HepG2 (cell line): ENCODE measurements around the gene TGDS. TPM values are rescaled to one million over a fixed set of nuclear protein-coding genes. Genes with fewer than 3 reads are reported as not detected.
A peak's percentile ranks its signal among the peaks of the same experiment; 100 is the strongest.

Source experiments
- ATAC-seq: fragments of 200-7000 bp; cut with Tn5 transposase; 3 replicates; pipeline ENCODE4 v1.9.1; 2020; ENCODE audit warnings: mild to moderate bottlenecking, moderate library complexity
- BruUV-seq: library from RNA; stranded (reverse); fragments of 400-500 nt; replicated peaks from 2 replicates; lab custom pipeline; 2021; lab: Mats Ljungman, UMichigan
- CTCF ChIA-PET: fragments of 300-600 bp; formaldehyde crosslinking; extraction: SDS; loops from one replicate; lab custom pipeline; 2021; ENCODE audit warnings: low total read pairs, inconsistent platforms, low intra/inter-chr PET ratio; lab: Yijun Ruan, JAX
- POLR2A ChIA-PET: fragments of 350-600 bp; sonication (Branson Sonifier 250); formaldehyde crosslinking; loops from one replicate; lab custom pipeline; 2020; ENCODE audit warnings: antibody characterized with exemption, inconsistent platforms; lab: Yijun Ruan, JAX
- DNase-seq: peaks from one replicate; pipeline ENCODE4 v3.0.0-alpha.2; 2015; ENCODE audit warnings: low spot score
- FAIRE-seq: peaks from 3 replicates; lab custom pipeline; 2011; peaks lifted over from hg19 to GRCh38; lab: Jason Lieb, UNC
- H2AFZ ChIP-seq: one replicate; pipeline ENCODE4 v1.6.1; 2011; ENCODE audit warnings: low read length, inconsistent platforms
- H3K27ac ChIP-seq: fragments of 300-600 bp; 3 replicates; pipeline ENCODE4 v1.8.0; 2011; ENCODE audit warnings: mixed run types, mild to moderate bottlenecking, mixed read lengths, low read length, inconsistent platforms; ENCODE audit not compliant: insufficient read depth; ENCODE audit errors: extremely low read length
- H3K27me3 ChIP-seq, 2 experiments: fragments of 200-600 bp in 1 of 2; 2 replicates in 1 of 2; 3 replicates in 1 of 2; pipeline versions ENCODE4 v1.6.0 to v1.8.0; 2011; ENCODE audit warnings: low read length in 2 of 2, mild to moderate bottlenecking in 2 of 2, moderate library complexity in 2 of 2, inconsistent platforms in 1 of 2; ENCODE audit not compliant: insufficient read depth in 2 of 2, control insufficient read depth in 1 of 2
- H3K36me3 ChIP-seq, 2 experiments: fragments of 200-600 bp in 1 of 2; replicated peaks in 1 of 2; 2 replicates in 1 of 2; 3 replicates in 1 of 2; pipeline versions ENCODE4 v1.5.1 to v1.8.0; 2011; ENCODE audit warnings: low read length in 2 of 2, inconsistent platforms in 1 of 2; ENCODE audit not compliant: insufficient read depth in 2 of 2, control insufficient read depth in 1 of 2
- H3K4me1 ChIP-seq: 2 replicates; pipeline ENCODE4 v1.5.1; 2012; ENCODE audit warnings: low read length, inconsistent platforms; ENCODE audit not compliant: insufficient read depth
- H3K4me2 ChIP-seq: 2 replicates; pipeline ENCODE4 v1.6.0; 2011; ENCODE audit warnings: low read depth, low read length, inconsistent platforms
- H3K4me3 ChIP-seq, 3 experiments: fragments of 200-600 bp in 1 of 3; sonication (generic), shearing (Covaris generic) in 1 of 3; replicated peaks in 1 of 3; 2 replicates each; pipeline ENCODE4 v1.5.1; 2011 to 2016; ENCODE audit warnings: low read length in 3 of 3, inconsistent platforms in 2 of 3, low read depth in 2 of 3, mild to moderate bottlenecking in 2 of 3, control low read depth in 1 of 3, mixed read lengths in 1 of 3; ENCODE audit not compliant: insufficient read depth in 1 of 3
- H3K79me2 ChIP-seq: one replicate; pipeline ENCODE4 v1.6.1; 2011; ENCODE audit warnings: low read length, inconsistent platforms; ENCODE audit not compliant: insufficient read depth
- H3K9ac ChIP-seq: 2 replicates; pipeline ENCODE4 v1.6.0; 2011; ENCODE audit warnings: mild to moderate bottlenecking, low read depth, low read length, inconsistent platforms; ENCODE audit not compliant: insufficient read depth
- H3K9me3 ChIP-seq: 2 replicates; pipeline ENCODE4 v1.5.1; 2012; ENCODE audit warnings: mild to moderate bottlenecking, low read length
- H4K20me1 ChIP-seq: 2 replicates; pipeline ENCODE4 v1.6.0; 2011; ENCODE audit warnings: inconsistent platforms, mild to moderate bottlenecking, low read length, moderate library complexity; ENCODE audit not compliant: insufficient read depth
- CERS6 ChIP-seq: sonication (generic); formaldehyde crosslinking; IDR thresholded peaks from 2 replicates; pipeline ENCODE4 v1.5.0; 2020; ENCODE audit warnings: missing genetic modification reagents
- HDAC1 ChIP-seq: sonication (generic); formaldehyde crosslinking; IDR thresholded peaks from 2 replicates; pipeline ENCODE4 v1.5.1; 2020; ENCODE audit warnings: mild to moderate bottlenecking, missing genetic modification reagents
- ZBTB33 ChIP-seq: sonication (generic); formaldehyde crosslinking; IDR thresholded peaks from 2 replicates; pipeline ENCODE4 v1.4.0; 2020; ENCODE audit warnings: missing genetic modification reagents
- ZBTB43 ChIP-seq: sonication (generic); formaldehyde crosslinking; conservative IDR thresholded peaks from 2 replicates; pipeline ENCODE4 v1.4.0; 2020; ENCODE audit warnings: missing genetic modification reagents
- ZNF576 ChIP-seq: sonication (generic); formaldehyde crosslinking; IDR thresholded peaks from 2 replicates; pipeline ENCODE4 v1.4.0; 2020; ENCODE audit warnings: mild to moderate bottlenecking, missing genetic modification reagents
- ZNF790 ChIP-seq: sonication (generic); formaldehyde crosslinking; IDR thresholded peaks from 2 replicates; pipeline ENCODE4 v1.8.0; 2022; ENCODE audit warnings: missing genetic modification reagents, mild to moderate bottlenecking, borderline replicate concordance
- WGBS: methylation state at CpG from one replicate; pipeline ENCODE4 v1.1.6; 2017; ENCODE audit warnings: low lambda C conversion rate; 5-methylcytosine and 5-hydroxymethylcytosine counted together
- in situ Hi-C: cut with HindIII; loops from 2 replicates; pipeline ENCODE4 v1.10.0; 2017; ENCODE audit warnings: low pct_unique_long_range_greater_than_20kb; ENCODE audit not compliant: extremely low pct_ligation_motif_present
- intact Hi-C: fragments of 100-400 bp; cut with micrococcal nuclease; formaldehyde crosslinking; loops from one replicate; pipeline ENCODE4 v1.10.0; 2022; ENCODE audit not compliant: unreplicated experiment
- polyA plus RNA-seq, 8 experiments: library from polyadenylated mRNA; depleted of rRNA in 3 of 8; stranded (reverse) in 7 of 8; unstranded in 1 of 8; fragments of >200 nt; fragmentation: Illumina TruSeq in 4 of 8; extraction: Trizol in 4 of 8; gene quantifications; 2 replicates each; pipeline versions ENCODE4 v1.2.1 to v1.2.3, GENCODE V29; 2011 to 2016; ENCODE audit warnings: low read depth in 4 of 8, missing spikeins in 1 of 8, mixed read lengths in 1 of 8; ENCODE audit not compliant: insufficient read depth in 1 of 8
- total RNA-seq, 5 experiments: library from RNA; depleted of rRNA; stranded (reverse); fragments of >200 nt; fragmentation: Illumina TruSeq; extraction: Trizol; gene quantifications; 2 replicates each; pipeline ENCODE4 v1.2.3, GENCODE V29; 2016; ENCODE audit warnings: low read depth in 1 of 5
- TF ChIP-seq, protein P1 (sequence below): sonication (generic); formaldehyde crosslinking; IDR thresholded peaks from 2 replicates; pipeline ENCODE4 v1.5.1; 2020; ENCODE audit warnings: missing genetic modification reagents, mild to moderate bottlenecking, borderline replicate concordance
- TF ChIP-seq, protein P2 (sequence below): sonication (generic); formaldehyde crosslinking; IDR thresholded peaks from 2 replicates; pipeline ENCODE4 v1.8.1; 2022; ENCODE audit warnings: mild to moderate bottlenecking, missing genetic modification reagents

TGDS gene
- total and polyA plus RNA-seq, 2 of the 13 experiments (the other 11 are each of a cell fraction or from before 2014, with no cell fraction given), result 15.5 to 17.9 TPM

- H3K79me2 ChIP-seq, result peaks cover 26% of the 10 kb centered on the region
- BruUV-seq, result no TSS peak
- TF ChIP-seq CERS6, result no peak
- TF ChIP-seq HDAC1 (CRISPR knock-in tag), result 0 out of 2 replicates have a peak, but pooled peaks have one; percentile 3
- TF ChIP-seq, protein P1, sequence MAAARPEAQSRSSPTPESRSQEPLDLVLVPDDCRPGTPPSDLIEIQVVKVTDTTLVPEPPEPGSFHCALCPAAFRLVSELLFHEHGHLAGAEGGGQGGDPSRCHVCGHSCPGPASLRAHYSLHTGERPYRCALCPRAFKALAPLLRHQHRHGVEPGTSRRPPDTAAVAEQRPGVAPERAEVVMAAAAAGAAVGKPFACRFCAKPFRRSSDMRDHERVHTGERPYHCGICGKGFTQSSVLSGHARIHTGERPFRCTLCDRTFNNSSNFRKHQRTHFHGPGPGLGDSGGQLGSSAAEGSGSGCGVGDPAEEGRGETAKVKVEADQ (CRISPR knock-in tag), result no peak
- no peak for TF ChIP-seq ZBTB43 (CRISPR knock-in tag)
- TF ChIP-seq, protein P2, sequence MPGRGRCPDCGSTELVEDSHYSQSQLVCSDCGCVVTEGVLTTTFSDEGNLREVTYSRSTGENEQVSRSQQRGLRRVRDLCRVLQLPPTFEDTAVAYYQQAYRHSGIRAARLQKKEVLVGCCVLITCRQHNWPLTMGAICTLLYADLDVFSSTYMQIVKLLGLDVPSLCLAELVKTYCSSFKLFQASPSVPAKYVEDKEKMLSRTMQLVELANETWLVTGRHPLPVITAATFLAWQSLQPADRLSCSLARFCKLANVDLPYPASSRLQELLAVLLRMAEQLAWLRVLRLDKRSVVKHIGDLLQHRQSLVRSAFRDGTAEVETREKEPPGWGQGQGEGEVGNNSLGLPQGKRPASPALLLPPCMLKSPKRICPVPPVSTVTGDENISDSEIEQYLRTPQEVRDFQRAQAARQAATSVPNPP (CRISPR knock-in tag), result 0 out of 2 replicates have a peak, but pooled peaks have one; percentile 3
- no peak for TF ChIP-seq ZNF576 (CRISPR knock-in tag)
- TF ChIP-seq ZBTB33 (CRISPR knock-in tag), result peak; percentile 17; the same call in 1 of the 2 replicates
- no peak for TF ChIP-seq ZNF790 (CRISPR knock-in tag)
- TF ChIP-seq, all 625 proteins: peak for 3
- intact Hi-C loops, result loop anchor here (1.0 kb wide), 1 partner anchor 47 kb away; no protein-coding TSS in a partner anchor
- WGBS, result 79% methylated on average over 19 of the region's 20 CpGs
- Histone ChIP-seq H3K36me3 (peaks cover 0 to 9% of the 10 kb centered on the region in 2 experiments; a peak in 2 of 5 replicates), H2AFZ (no peak overlapping the region), H3K4me1 (peaks cover 64% of the 10 kb centered on the region), H3K9ac (0 out of 2 replicates have a peak overlapping the region, but pooled peaks have one; percentile 90), H3K9me3 (no peaks in the 10 kb centered on the region), H3K4me3 (peak overlapping the region; percentile 59 to 94 (median 92); a peak in 5 of 6 replicates), H3K27me3 (no peaks in the 10 kb centered on the region; a peak in 1 of 5 replicates), H3K4me2 (peak overlapping the region; percentile 95), H4K20me1 (peaks cover 5% of the 10 kb centered on the region; the same call in 1 of the 2 replicates), H3K27ac (peak overlapping the region; percentile 80)
- FAIRE-seq (no peak), ATAC-seq (no peak; the same call in 2 of the 3 replicates), DNase-seq (no peak)
- POLR2A ChIA-PET, result interaction anchor here (0.9 to 2.2 kb wide), 8 partner anchors 17 to 633 kb away, joined by 3 to 22 read pairs (median 4); no protein-coding TSS in a partner anchor
- CTCF ChIA-PET, result no interaction called here
- in situ Hi-C loops, result no loop called here
Measured at GRCh38 chr13:94596575-94596971, 621 bp upstream of the TGDS start.
